CMK (cell line): ENCODE results near the gene EHHADH.

Experiments used
- DNase-seq: peaks from one replicate; pipeline ENCODE4 v3.0.0-alpha.2; 2010; ENCODE audit warnings: low read depth

The EHHADH gene

DNA sequence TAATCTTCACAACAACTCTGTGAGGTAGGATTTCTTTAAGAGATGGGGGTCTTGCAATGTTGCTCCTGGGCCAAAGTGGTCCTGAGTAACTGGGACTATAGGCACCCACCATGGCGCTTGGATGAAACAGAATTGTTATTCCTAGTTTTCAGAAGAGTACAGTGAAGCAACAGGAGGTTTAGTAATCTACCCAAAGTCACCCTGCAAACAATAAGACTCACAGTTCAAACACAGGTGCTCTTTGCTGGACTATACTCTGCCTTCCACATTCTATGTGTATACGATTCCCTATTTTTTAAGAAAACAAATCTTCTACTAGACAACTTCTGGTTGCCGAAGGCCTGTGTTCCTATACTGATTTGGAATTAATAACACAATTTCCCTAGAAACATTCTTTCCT is 109.1 kb downstream of the EHHADH start:
- no peak for DNase-seq
